PFSK-1 (cell line): ENCODE results near the gene UBA5. TPM values are rescaled to one million over a fixed set of nuclear protein-coding genes. Genes with fewer than 3 reads are reported as not detected.

ENCODE experiments used
- FOXP2 ChIP-seq: optimal IDR thresholded peaks from 2 replicates; pipeline ENCODE3; 2011; ENCODE audit warnings: borderline replicate concordance, control low read depth, inconsistent platforms; ENCODE audit not compliant: insufficient read depth; ENCODE audit errors: extremely low read length, extremely low read depth
- POLR2AphosphoS5 ChIP-seq: IDR thresholded peaks from 2 replicates; pipeline ENCODE4 v1.6.1; 2012; ENCODE audit warnings: low read depth, mild to moderate bottlenecking, control low read depth, low read length, moderate library complexity
- REST ChIP-seq, 2 experiments: IDR thresholded peaks; 2 replicates each; pipeline versions ENCODE4 v1.6.1 to v1.8.0; 2011 to 2012; ENCODE audit warnings: low read depth in 2 of 2, low read length in 2 of 2, control low read depth in 1 of 2, inconsistent platforms in 1 of 2, mild to moderate bottlenecking in 1 of 2, moderate library complexity in 1 of 2; ENCODE audit not compliant: insufficient read depth in 1 of 2
- SIN3A ChIP-seq: IDR thresholded peaks from 2 replicates; pipeline ENCODE4 v1.6.1; 2012; ENCODE audit warnings: mild to moderate bottlenecking, low read length, moderate library complexity, borderline replicate concordance; ENCODE audit not compliant: insufficient read depth
- TAF1 ChIP-seq: IDR thresholded peaks from 2 replicates; pipeline ENCODE4 v1.6.1; 2012; ENCODE audit warnings: low read length, control low read depth, borderline replicate concordance; ENCODE audit not compliant: insufficient read depth
- polyA plus RNA-seq: library from polyadenylated mRNA; unstranded; fragments of >200 nt; gene quantifications from one replicate; pipeline ENCODE4 v1.2.1, GENCODE V29; 2012; ENCODE audit warnings: low read depth, missing spikeins; ENCODE audit not compliant: insufficient read length

The UBA5 gene
- polyA plus RNA-seq, result 29.5 TPM

GRCh38 chr3:132660052-132660810, at the start of gene UBA5:
Gene UBA5 (plus strand): TSS chr3:132660329. CDS start chr3:132660538, 209 bp downstream.
- TF ChIP-seq FOXP2 (no peak), TAF1 (no peak), REST (IDR thresholded peaks at IDR 0.05; ENCODE audit: insufficient read depth in 1 of 2, low read depth in 2 of 2, low read length in 2 of 2) (no peak; a peak in 1 of 4 replicates), POLR2AphosphoS5 (no peak; the same call in 1 of the 2 replicates), SIN3A (no peak)

- TF ChIP-seq FOXP2, result no peak
- TF ChIP-seq REST (IDR thresholded peaks at IDR 0.05; ENCODE audit: insufficient read depth in 1 of 2, low read depth in 2 of 2, low read length in 2 of 2), result no peak
- no peak for TF ChIP-seq POLR2AphosphoS5
- no peak for TF ChIP-seq SIN3A
- no peak for TF ChIP-seq TAF1
Measured at GRCh38 chr3:132615881-132616280, 44.2 kb upstream of the UBA5 start.

GRCh38 chr3:132616780-132617179, 43.3 kb upstream of the UBA5 start:
- TF ChIP-seq TAF1, result no peak
- TF ChIP-seq REST (IDR thresholded peaks at IDR 0.05; ENCODE audit: insufficient read depth in 1 of 2, low read depth in 2 of 2, low read length in 2 of 2), result no peak

DNA sequence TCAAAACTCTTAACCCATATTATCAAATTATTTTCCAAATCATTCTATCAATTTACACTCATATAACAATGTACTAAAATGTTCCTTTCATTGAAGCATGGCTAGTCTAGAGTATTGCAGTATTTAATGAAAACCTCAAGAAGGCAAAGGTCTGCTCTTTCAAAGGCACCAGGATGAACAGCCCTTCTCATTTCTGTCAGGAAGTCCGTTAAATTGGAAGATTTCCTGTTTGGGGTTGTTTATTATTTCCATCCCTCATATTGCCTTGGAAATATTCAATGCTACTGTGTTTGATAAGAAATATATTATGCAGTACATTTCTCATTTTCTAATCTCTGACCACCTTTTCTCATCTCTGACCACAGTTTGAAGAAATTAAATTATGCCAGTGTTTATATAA, 38.0 kb upstream of the UBA5 start:
- TF ChIP-seq POLR2AphosphoS5, result no peak
- no peak for TF ChIP-seq TAF1
- no peak for TF ChIP-seq FOXP2
- no peak for TF ChIP-seq SIN3A
- TF ChIP-seq REST (IDR thresholded peaks at IDR 0.05; ENCODE audit: insufficient read depth in 1 of 2, low read depth in 2 of 2, low read length in 2 of 2), result no peak

DNA sequence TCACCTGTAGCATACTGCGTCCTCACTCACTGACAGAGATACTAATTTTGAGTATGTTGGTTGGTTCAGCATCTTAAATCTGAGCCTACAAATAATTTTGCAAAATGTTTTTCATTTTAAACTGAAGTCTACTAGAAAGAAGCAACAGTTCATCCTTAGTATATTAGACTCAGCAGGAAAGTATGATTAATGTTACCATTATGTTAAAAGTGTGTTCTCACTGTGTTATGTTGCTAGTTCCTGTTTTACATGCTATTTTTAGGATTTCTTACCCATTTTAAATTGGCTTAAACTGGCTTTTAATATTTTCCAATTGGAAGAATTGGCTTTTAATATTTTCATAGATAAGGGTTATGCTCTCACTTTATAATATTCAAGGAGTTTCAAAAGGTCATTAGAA, 37.4 kb upstream of the UBA5 start:
- TF ChIP-seq POLR2AphosphoS5, result no peak
- TF ChIP-seq FOXP2, result no peak
- TF ChIP-seq REST (IDR thresholded peaks at IDR 0.05; ENCODE audit: insufficient read depth in 1 of 2, low read depth in 2 of 2, low read length in 2 of 2), result no peak
- no peak for TF ChIP-seq SIN3A
- no peak for TF ChIP-seq TAF1
